GM12878 (cell line): ENCODE measurements around the gene CIAPIN1. TPM values are rescaled to one million over a fixed set of nuclear protein-coding genes. Genes with fewer than 3 reads are reported as not detected.

Source experiments
- ASH2L ChIP-seq: fragments of 300-600, 200-600 bp; sonication (generic); IDR thresholded peaks from 2 replicates; pipeline ENCODE4 v1.6.1; 2017; ENCODE audit warnings: low read depth, mild to moderate bottlenecking, borderline replicate concordance
- CHD1 ChIP-seq: IDR thresholded peaks from 2 replicates; pipeline ENCODE4 v1.6.1; 2012; ENCODE audit warnings: low read depth, low read length, improper control_type of control experiment
- CREM ChIP-seq: IDR thresholded peaks from 2 replicates; pipeline ENCODE4 v1.6.1; 2014; ENCODE audit warnings: antibody characterized with exemption, low read depth
- FOXK2 ChIP-seq: fragments of 450-650 bp; IDR thresholded peaks from 2 replicates; pipeline ENCODE4 v1.6.1; 2017; ENCODE audit warnings: mild to moderate bottlenecking, moderate library complexity
- IKZF1 ChIP-seq: fragments of 450-650 bp; conservative IDR thresholded peaks from 2 replicates; pipeline ENCODE4 v1.6.1; 2017; ENCODE audit warnings: antibody characterized with exemption, mild to moderate bottlenecking
- JUNB ChIP-seq: IDR thresholded peaks from 2 replicates; pipeline ENCODE4 v1.6.1; 2016; ENCODE audit warnings: antibody characterized with exemption, mild to moderate bottlenecking
- KDM1A ChIP-seq: fragments of 200-600 bp; sonication (generic); IDR thresholded peaks from 2 replicates; pipeline ENCODE4 v1.6.1; 2016; ENCODE audit warnings: borderline replicate concordance
- NBN ChIP-seq: fragments of 450-650 bp; IDR thresholded peaks from 2 replicates; pipeline ENCODE4 v1.6.1; 2016
- POU2F2 ChIP-seq: IDR thresholded peaks from 3 replicates; pipeline ENCODE4 v1.6.1; 2011; ENCODE audit warnings: low read depth, mild to moderate bottlenecking, low read length, borderline replicate concordance
- RAD51 ChIP-seq: fragments of 450-650 bp; IDR thresholded peaks from 2 replicates; pipeline ENCODE4 v1.6.1; 2016; ENCODE audit warnings: moderate library complexity, mild to moderate bottlenecking, inconsistent platforms
- RBBP5 ChIP-seq: fragments of 200-600 bp; sonication (generic); conservative IDR thresholded peaks from 2 replicates; pipeline ENCODE4 v1.6.1; 2016
- RCOR1 ChIP-seq: conservative IDR thresholded peaks from 2 replicates; pipeline ENCODE4 v1.6.1; 2012; ENCODE audit warnings: low read depth, low read length, improper control_type of control experiment
- SMAD1 ChIP-seq: fragments of 450-650 bp; IDR thresholded peaks from 2 replicates; pipeline ENCODE4 v1.6.1; 2018; ENCODE audit warnings: mild to moderate bottlenecking, low read depth; ENCODE audit not compliant: partially characterized antibody
- SUPT20H ChIP-seq: IDR thresholded peaks from 2 replicates; pipeline ENCODE4 v1.6.1; 2011; ENCODE audit warnings: low read depth, mild to moderate bottlenecking, low read length, moderate library complexity, borderline replicate concordance; ENCODE audit not compliant: control insufficient read depth
- SUZ12 ChIP-seq: fragments of 200-600 bp; sonication (generic); IDR thresholded peaks from one replicate; pipeline ENCODE4 v1.6.1; 2018; ENCODE audit warnings: antibody characterized with exemption, mild to moderate bottlenecking; ENCODE audit not compliant: unreplicated experiment
- TCF12 ChIP-seq: IDR thresholded peaks from 2 replicates; pipeline ENCODE4 v1.6.1; 2011; ENCODE audit warnings: low read depth, mild to moderate bottlenecking, low read length
- ZNF24 ChIP-seq: fragments of 450-650 bp; IDR thresholded peaks from 2 replicates; pipeline ENCODE4 v1.6.1; 2017; ENCODE audit warnings: antibody characterized with exemption, mild to moderate bottlenecking
- ZSCAN29 ChIP-seq: fragments of 450-650 bp; IDR thresholded peaks from 2 replicates; pipeline ENCODE4 v1.6.1; 2017; ENCODE audit warnings: mild to moderate bottlenecking, moderate library complexity
- polyA plus RNA-seq, 11 experiments: library from polyadenylated mRNA; depleted of rRNA in 4 of 11; unstranded in 6 of 11; stranded (reverse) in 5 of 11; fragments of >200 nt; fragmentation: Nextera tagmentation in 4 of 11; fragmentation: Illumina TruSeq in 1 of 11; extraction: Ambion mirVana in 4 of 11; extraction: Trizol in 1 of 11; gene quantifications; 1 replicate in 1 of 11; 2 replicates in 10 of 11; pipeline versions ENCODE4 v1.2.1 to v1.2.3, GENCODE V29; 2011 to 2016; ENCODE audit warnings: inconsistent platforms in 2 of 11, missing spikeins in 2 of 11, low read depth in 1 of 11
- total RNA-seq, 4 experiments: library from RNA; depleted of rRNA in 3 of 4; stranded (reverse); fragments of >200 nt in 3 of 4; fragmentation: Illumina TruSeq in 1 of 4; extraction: Trizol in 1 of 4; gene quantifications; 2 replicates each; pipeline versions ENCODE4 v1.2.1 to v1.2.3, GENCODE V29; 2013 to 2021
- TF ChIP-seq, protein P1 (sequence below): fragments of 450-650 bp; IDR thresholded peaks from 2 replicates; pipeline ENCODE4 v1.6.1; 2017; ENCODE audit warnings: mild to moderate bottlenecking, moderate library complexity
- TF ChIP-seq, protein P2 (sequence below): fragments of 450-650 bp; formaldehyde crosslinking; IDR thresholded peaks from 2 replicates; pipeline ENCODE4 v1.4.0; 2022; ENCODE audit warnings: mild to moderate bottlenecking, moderate library complexity
- TF ChIP-seq, protein P3 (sequence below): fragments of 450-650 bp; conservative IDR thresholded peaks from 2 replicates; pipeline ENCODE4 v1.6.1; 2017; ENCODE audit warnings: mild to moderate bottlenecking, moderate library complexity
- TF ChIP-seq, protein P4 (sequence below): IDR thresholded peaks from 2 replicates; pipeline ENCODE4 v1.6.1; 2012; ENCODE audit warnings: low read length, inconsistent platforms

Gene CIAPIN1
- total and polyA plus RNA-seq, 10 of the 15 experiments (the other 5 are each of a cell fraction or from before 2014, with no cell fraction given) = 46.2 to 150 (median 54.3) TPM

DNA sequence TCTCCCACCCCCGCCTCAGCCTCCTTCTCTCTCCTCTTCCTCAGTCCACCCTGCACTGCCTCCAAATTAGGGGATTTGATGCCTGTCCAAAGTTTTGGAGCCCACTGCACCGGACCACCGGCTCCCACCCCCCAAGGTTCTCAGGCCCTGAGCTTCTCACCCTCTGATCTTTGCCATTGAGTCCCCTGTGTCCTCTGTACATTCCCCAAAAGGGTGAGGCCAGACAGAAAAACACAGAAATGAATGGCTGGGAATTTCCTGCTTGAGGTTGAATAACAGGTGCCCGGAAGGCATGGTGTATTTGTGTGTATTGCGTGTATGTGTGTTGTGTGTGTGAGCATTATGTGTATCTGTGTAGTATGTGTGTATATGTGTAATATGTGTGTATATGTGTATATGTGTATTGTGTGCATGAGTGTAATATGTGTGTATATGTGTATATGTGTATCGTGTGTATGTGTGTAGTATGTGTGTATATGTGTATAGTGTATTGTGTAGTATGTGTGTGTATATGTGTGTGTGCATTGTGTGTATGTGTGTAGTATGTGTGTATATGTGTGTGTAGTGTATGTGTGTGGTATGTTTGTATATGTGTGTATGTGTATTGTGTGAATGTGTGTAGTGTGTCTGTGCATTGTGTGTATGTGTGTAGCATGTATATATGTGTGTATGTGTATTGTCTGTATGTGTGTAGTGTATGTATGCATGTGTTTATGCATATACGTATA is 58.7 kb downstream of the CIAPIN1 start (continued):
- TF ChIP-seq, protein P1, sequence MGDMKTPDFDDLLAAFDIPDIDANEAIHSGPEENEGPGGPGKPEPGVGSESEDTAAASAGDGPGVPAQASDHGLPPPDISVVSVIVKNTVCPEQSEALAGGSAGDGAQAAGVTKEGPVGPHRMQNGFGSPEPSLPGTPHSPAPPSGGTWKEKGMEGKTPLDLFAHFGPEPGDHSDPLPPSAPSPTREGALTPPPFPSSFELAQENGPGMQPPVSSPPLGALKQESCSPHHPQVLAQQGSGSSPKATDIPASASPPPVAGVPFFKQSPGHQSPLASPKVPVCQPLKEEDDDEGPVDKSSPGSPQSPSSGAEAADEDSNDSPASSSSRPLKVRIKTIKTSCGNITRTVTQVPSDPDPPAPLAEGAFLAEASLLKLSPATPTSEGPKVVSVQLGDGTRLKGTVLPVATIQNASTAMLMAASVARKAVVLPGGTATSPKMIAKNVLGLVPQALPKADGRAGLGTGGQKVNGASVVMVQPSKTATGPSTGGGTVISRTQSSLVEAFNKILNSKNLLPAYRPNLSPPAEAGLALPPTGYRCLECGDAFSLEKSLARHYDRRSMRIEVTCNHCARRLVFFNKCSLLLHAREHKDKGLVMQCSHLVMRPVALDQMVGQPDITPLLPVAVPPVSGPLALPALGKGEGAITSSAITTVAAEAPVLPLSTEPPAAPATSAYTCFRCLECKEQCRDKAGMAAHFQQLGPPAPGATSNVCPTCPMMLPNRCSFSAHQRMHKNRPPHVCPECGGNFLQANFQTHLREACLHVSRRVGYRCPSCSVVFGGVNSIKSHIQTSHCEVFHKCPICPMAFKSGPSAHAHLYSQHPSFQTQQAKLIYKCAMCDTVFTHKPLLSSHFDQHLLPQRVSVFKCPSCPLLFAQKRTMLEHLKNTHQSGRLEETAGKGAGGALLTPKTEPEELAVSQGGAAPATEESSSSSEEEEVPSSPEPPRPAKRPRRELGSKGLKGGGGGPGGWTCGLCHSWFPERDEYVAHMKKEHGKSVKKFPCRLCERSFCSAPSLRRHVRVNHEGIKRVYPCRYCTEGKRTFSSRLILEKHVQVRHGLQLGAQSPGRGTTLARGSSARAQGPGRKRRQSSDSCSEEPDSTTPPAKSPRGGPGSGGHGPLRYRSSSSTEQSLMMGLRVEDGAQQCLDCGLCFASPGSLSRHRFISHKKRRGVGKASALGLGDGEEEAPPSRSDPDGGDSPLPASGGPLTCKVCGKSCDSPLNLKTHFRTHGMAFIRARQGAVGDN = no peak
- TF ChIP-seq CREM = peak; percentile 92
- peak; percentile 71 for TF ChIP-seq IKZF1
- TF ChIP-seq RCOR1 = no peak
- TF ChIP-seq, protein P2, sequence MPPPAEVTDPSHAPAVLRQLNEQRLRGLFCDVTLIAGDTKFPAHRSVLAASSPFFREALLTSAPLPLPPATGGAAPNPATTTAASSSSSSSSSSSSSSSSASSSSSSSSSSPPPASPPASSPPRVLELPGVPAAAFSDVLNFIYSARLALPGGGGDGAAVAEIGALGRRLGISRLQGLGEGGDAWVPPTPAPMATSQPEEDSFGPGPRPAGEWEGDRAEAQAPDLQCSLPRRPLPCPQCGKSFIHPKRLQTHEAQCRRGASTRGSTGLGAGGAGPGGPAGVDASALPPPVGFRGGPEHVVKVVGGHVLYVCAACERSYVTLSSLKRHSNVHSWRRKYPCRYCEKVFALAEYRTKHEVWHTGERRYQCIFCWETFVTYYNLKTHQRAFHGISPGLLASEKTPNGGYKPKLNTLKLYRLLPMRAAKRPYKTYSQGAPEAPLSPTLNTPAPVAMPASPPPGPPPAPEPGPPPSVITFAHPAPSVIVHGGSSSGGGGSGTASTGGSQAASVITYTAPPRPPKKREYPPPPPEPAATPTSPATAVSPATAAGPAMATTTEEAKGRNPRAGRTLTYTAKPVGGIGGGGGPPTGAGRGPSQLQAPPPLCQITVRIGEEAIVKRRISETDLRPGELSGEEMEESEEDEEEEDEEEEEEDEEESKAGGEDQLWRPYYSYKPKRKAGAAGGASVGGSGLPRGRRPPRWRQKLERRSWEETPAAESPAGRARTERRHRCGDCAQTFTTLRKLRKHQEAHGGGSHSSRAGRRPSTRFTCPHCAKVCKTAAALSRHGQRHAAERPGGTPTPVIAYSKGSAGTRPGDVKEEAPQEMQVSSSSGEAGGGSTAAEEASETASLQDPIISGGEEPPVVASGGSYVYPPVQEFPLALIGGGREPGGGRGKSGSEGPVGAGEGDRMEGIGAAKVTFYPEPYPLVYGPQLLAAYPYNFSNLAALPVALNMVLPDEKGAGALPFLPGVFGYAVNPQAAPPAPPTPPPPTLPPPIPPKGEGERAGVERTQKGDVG = no peak
- TF ChIP-seq JUNB = peak; percentile 97
- peak; percentile 93 for TF ChIP-seq NBN
- TF ChIP-seq, protein P3, sequence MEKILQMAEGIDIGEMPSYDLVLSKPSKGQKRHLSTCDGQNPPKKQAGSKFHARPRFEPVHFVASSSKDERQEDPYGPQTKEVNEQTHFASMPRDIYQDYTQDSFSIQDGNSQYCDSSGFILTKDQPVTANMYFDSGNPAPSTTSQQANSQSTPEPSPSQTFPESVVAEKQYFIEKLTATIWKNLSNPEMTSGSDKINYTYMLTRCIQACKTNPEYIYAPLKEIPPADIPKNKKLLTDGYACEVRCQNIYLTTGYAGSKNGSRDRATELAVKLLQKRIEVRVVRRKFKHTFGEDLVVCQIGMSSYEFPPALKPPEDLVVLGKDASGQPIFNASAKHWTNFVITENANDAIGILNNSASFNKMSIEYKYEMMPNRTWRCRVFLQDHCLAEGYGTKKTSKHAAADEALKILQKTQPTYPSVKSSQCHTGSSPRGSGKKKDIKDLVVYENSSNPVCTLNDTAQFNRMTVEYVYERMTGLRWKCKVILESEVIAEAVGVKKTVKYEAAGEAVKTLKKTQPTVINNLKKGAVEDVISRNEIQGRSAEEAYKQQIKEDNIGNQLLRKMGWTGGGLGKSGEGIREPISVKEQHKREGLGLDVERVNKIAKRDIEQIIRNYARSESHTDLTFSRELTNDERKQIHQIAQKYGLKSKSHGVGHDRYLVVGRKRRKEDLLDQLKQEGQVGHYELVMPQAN = no peak
- peak; percentile 97 for TF ChIP-seq TCF12
- TF ChIP-seq KDM1A = no peak
- TF ChIP-seq ZNF24 = no peak
- TF ChIP-seq ZSCAN29 = no peak
- TF ChIP-seq CHD1 = no peak
- TF ChIP-seq RAD51 = no peak
- no peak for TF ChIP-seq SUPT20H
- no peak for TF ChIP-seq SUZ12
- TF ChIP-seq RBBP5 = no peak
- TF ChIP-seq ASH2L = no peak
- TF ChIP-seq SMAD1 = no peak
- peak; percentile 71; the same call in 1 of the 3 replicates for TF ChIP-seq POU2F2
- TF ChIP-seq, protein P4, sequence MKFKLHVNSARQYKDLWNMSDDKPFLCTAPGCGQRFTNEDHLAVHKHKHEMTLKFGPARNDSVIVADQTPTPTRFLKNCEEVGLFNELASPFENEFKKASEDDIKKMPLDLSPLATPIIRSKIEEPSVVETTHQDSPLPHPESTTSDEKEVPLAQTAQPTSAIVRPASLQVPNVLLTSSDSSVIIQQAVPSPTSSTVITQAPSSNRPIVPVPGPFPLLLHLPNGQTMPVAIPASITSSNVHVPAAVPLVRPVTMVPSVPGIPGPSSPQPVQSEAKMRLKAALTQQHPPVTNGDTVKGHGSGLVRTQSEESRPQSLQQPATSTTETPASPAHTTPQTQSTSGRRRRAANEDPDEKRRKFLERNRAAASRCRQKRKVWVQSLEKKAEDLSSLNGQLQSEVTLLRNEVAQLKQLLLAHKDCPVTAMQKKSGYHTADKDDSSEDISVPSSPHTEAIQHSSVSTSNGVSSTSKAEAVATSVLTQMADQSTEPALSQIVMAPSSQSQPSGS = peak; percentile 96
- TF ChIP-seq FOXK2 = peak; percentile 41; the same call in 1 of the 2 replicates
